RWPE2 (cell line): Measurements from ENCODE around the gene PTPRD.

Experiments used
- ATAC-seq: fragments of 200-7000 bp; cut with Tn5 transposase; 3 replicates; pipeline ENCODE4 v1.9.1; 2021; ENCODE audit warnings: low read depth
- DNase-seq: peaks from one replicate; pipeline ENCODE4 v3.0.0-alpha.2; 2020; ENCODE audit warnings: low spot score
- H3K27ac ChIP-seq: fragments of 450-650 bp; 2 replicates; pipeline ENCODE4 v1.5.1; 2017; ENCODE audit warnings: mild to moderate bottlenecking; ENCODE audit not compliant: poor library complexity, severe bottlenecking
- H3K27me3 ChIP-seq: fragments of 250-450 bp; sonication (Bioruptor Pico); 2 replicates; pipeline ENCODE4 v1.5.1; 2021; ENCODE audit warnings: mild to moderate bottlenecking, moderate library complexity; ENCODE audit not compliant: insufficient read depth, poor library complexity, severe bottlenecking
- H3K36me3 ChIP-seq: fragments of 250-450 bp; sonication (Bioruptor Pico); 2 replicates; pipeline ENCODE4 v1.5.1; 2020; ENCODE audit warnings: low read depth, mild to moderate bottlenecking, moderate library complexity
- H3K4me1 ChIP-seq: fragments of 250-450 bp; sonication (Bioruptor Pico); 2 replicates; pipeline ENCODE4 v1.5.1; 2021; ENCODE audit warnings: mild to moderate bottlenecking, moderate library complexity; ENCODE audit not compliant: insufficient read depth, poor library complexity, severe bottlenecking
- H3K4me3 ChIP-seq: fragments of 250-450 bp; sonication (Bioruptor Pico); 2 replicates; pipeline ENCODE4 v1.5.1; 2021; ENCODE audit warnings: mild to moderate bottlenecking, moderate library complexity; ENCODE audit not compliant: severe bottlenecking
- H3K9me3 ChIP-seq: fragments of 250-450 bp; sonication (Bioruptor Pico); 2 replicates; pipeline ENCODE4 v1.5.1; 2021; ENCODE audit warnings: mild to moderate bottlenecking, moderate library complexity; ENCODE audit not compliant: severe bottlenecking
- TF ChIP-seq, protein P1 (sequence below): fragments of 450-650 bp; IDR thresholded peaks from one replicate; pipeline ENCODE4 v1.5.1; 2017; ENCODE audit warnings: mild to moderate bottlenecking, moderate library complexity; ENCODE audit not compliant: poor library complexity, severe bottlenecking

Gene PTPRD

DNA sequence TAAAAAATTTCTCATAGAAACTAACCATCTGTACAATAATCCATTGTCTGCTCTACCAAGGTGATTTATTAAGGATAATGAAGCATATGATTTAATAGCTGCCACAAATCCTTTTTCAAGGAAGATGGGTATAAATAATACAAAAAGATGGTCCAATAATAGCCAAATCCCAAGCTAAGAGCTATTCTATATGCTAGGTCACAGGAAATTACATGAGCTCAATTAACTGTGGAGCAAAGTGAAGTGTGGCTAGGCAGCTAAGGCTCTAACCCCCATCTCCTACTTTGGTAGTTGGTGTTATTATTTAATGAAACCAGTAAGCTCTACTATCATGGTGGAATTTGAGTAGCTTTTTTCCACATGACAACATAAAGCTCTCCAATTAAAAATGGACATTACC is 1768.3 kb downstream of the PTPRD start:
- Histone ChIP-seq H3K36me3 (no peaks in the 10 kb centered on the region), H3K9me3 (no peaks in the 10 kb centered on the region), H3K4me3 (no peak overlapping the region), H3K27ac (no peak overlapping the region), H3K27me3 (no peaks in the 10 kb centered on the region), H3K4me1 (no peaks in the 10 kb centered on the region)
- no peak for ATAC-seq
- TF ChIP-seq, protein P1, sequence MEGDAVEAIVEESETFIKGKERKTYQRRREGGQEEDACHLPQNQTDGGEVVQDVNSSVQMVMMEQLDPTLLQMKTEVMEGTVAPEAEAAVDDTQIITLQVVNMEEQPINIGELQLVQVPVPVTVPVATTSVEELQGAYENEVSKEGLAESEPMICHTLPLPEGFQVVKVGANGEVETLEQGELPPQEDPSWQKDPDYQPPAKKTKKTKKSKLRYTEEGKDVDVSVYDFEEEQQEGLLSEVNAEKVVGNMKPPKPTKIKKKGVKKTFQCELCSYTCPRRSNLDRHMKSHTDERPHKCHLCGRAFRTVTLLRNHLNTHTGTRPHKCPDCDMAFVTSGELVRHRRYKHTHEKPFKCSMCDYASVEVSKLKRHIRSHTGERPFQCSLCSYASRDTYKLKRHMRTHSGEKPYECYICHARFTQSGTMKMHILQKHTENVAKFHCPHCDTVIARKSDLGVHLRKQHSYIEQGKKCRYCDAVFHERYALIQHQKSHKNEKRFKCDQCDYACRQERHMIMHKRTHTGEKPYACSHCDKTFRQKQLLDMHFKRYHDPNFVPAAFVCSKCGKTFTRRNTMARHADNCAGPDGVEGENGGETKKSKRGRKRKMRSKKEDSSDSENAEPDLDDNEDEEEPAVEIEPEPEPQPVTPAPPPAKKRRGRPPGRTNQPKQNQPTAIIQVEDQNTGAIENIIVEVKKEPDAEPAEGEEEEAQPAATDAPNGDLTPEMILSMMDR, result no peak
- no peak for DNase-seq

DNA sequence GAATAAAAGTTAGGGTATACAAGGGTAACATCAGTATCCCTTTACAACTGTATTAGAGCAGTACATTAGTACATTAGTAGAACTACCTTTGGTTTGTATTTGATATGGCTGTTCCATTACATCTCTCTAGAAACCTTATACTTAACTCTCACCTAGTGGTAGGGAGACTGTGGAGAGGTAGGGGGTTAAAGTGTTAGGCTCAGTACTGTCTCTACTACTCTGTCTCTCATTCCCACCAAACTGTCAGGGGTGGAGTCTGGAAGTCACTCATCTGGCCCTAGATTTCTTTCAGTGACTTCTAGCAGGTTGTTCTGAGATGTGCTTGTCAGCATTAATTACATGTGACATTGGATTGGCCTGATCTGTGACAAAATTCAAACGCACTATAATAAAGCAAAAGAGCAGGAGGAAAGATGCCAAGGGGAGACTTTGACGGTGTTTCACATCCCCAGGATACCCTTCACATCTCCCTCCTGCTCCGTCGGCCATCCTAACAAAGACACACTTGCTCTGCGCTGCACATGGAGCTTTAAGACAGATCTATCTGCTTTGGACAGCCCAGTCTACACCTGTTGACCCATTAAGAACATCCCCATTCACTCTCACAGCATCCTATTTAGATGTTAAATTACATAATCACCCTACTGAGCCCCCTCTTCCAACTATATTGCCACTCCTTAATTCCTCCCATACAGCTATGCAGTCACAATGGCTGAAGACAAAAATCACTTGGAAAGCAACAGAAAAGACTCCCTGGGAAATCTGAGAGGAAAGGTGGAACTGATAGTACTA is 1770.2 kb downstream of the PTPRD start:
- Histone ChIP-seq H3K27me3 (no peaks in the 10 kb centered on the region), H3K27ac (no peak overlapping the region), H3K36me3 (no peaks in the 10 kb centered on the region), H3K9me3 (no peaks in the 10 kb centered on the region), H3K4me1 (no peaks in the 10 kb centered on the region), H3K4me3 (no peak overlapping the region)
- ATAC-seq (no peak), DNase-seq (no peak)
- TF ChIP-seq, protein P1, result no peak

DNA sequence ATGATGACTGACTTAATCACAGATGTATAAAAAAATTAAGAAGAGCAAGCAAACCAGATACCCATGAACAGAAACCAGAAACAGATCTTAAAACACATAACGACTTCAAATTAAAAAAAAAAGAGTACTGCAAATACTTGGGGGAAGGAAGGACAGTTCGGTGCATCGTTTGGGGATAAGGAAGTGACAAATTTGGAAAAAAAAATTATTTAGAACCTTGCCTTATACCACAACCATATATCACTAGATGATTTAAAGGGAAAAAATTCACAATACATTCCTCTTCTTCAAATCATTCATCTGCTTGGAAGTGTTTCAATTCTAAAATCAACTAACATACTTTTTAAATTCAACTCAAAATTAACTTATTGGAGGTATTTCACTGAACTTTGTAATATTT is 1774.7 kb downstream of the PTPRD start:
- TF ChIP-seq, protein P1, result no peak
- no peaks in the 10 kb centered on the region for H3K36me3 ChIP-seq
- DNase-seq (no peak), ATAC-seq (no peak)
- H3K9me3 ChIP-seq, result no peaks in the 10 kb centered on the region
- no peaks in the 10 kb centered on the region for H3K4me1 ChIP-seq
- H3K27me3 ChIP-seq, result no peaks in the 10 kb centered on the region
- H3K4me3 ChIP-seq, result no peak overlapping the region
- H3K27ac ChIP-seq, result no peak overlapping the region

DNA sequence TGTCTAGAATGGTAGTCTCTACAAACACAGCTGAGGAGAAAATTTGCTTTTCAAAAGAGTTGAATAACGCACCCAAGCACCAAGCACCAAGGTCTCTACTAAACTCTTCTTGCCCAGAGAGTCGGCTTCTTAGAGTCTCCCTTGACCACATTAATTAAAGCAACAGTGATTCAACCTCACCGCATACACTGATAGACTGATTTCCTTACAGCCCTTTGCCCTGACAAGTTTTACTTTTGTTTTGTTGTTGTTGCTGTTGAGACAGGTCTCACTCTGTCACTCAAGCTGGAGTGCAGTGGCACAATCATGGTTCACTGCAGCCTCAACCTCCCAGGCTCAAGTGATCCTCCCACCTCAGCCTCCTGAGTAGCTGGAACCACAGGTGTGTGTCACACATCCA is 1777.5 kb downstream of the PTPRD start:
- Histone ChIP-seq H3K9me3 (no peaks in the 10 kb centered on the region), H3K27me3 (no peaks in the 10 kb centered on the region), H3K4me1 (no peaks in the 10 kb centered on the region), H3K4me3 (no peak overlapping the region), H3K27ac (no peak overlapping the region), H3K36me3 (no peaks in the 10 kb centered on the region)
- ATAC-seq (no peak), DNase-seq (no peak)
- TF ChIP-seq, protein P1, result no peak

DNA sequence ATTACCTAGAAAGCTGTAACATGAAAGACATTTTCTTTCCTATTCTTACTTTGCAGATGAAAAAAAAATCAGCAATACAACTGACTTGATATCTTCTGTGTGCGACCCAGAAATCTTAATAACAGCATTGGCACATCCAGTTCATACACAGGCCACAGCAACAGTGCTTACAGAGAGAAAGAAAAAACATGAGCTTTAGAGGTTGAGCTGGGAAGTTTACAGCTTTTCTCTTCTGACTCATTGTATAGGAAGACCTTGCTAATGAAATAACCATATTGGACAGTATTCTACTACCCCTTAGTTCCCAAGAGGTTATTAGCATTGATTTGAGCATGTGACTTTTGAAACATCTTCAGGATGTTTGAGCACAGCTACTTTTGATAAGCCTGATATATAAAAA is 1779.8 kb downstream of the PTPRD start:
- H3K4me1 ChIP-seq, result no peaks in the 10 kb centered on the region
- DNase-seq (no peak), ATAC-seq (no peak)
- H3K4me3 ChIP-seq, result no peak overlapping the region
- no peaks in the 10 kb centered on the region for H3K36me3 ChIP-seq
- H3K27ac ChIP-seq, result no peak overlapping the region
- H3K27me3 ChIP-seq, result no peaks in the 10 kb centered on the region
- TF ChIP-seq, protein P1, result no peak
- no peaks in the 10 kb centered on the region for H3K9me3 ChIP-seq
